MCF 10A (cell line): ENCODE measurements around the gene MOBP. TPM values are rescaled to one million over a fixed set of nuclear protein-coding genes. Genes with fewer than 3 reads are reported as not detected.

Experiments
- BruUV-seq: library from RNA; stranded (reverse); fragments of 400-500 nt; replicated peaks from 2 replicates; lab custom pipeline; 2021; lab: Mats Ljungman, UMichigan
- CTCF ChIA-PET: fragments of 300-600 bp; sonication (Branson Sonifier 250); formaldehyde crosslinking; extraction: SDS; loops from one replicate; lab custom pipeline; 2021; ENCODE audit warnings: antibody characterized with exemption, inconsistent platforms; lab: Yijun Ruan, JAX
- POLR2A ChIA-PET: fragments of 300-600, 350-650 bp; sonication (Branson Sonifier 250); formaldehyde crosslinking; extraction: SDS; loops from one replicate; lab custom pipeline; 2020; ENCODE audit warnings: antibody characterized with exemption, inconsistent platforms; lab: Yijun Ruan, JAX
- DNase-seq: peaks from one replicate; pipeline ENCODE4 v3.0.0-alpha.2; 2018; ENCODE audit not compliant: unreplicated experiment
- H3K27ac Mint-ChIP-seq: one replicate; pipeline ENCODE4 v1.8.0; 2022; ENCODE audit warnings: mild to moderate bottlenecking, low read depth, mixed read lengths; ENCODE audit not compliant: unreplicated experiment
- H3K27me3 Mint-ChIP-seq: one replicate; pipeline ENCODE4 v1.8.0; 2022; ENCODE audit warnings: mixed read lengths; ENCODE audit not compliant: insufficient read depth, unreplicated experiment
- H3K36me3 Mint-ChIP-seq: one replicate; pipeline ENCODE4 v1.8.0; 2022; ENCODE audit warnings: mild to moderate bottlenecking, moderate library complexity, mixed read lengths; ENCODE audit not compliant: insufficient read depth, unreplicated experiment
- H3K4me1 Mint-ChIP-seq: one replicate; pipeline ENCODE4 v1.8.0; 2022; ENCODE audit warnings: mixed read lengths; ENCODE audit not compliant: insufficient read depth, unreplicated experiment
- H3K4me3 Mint-ChIP-seq: one replicate; pipeline ENCODE4 v1.8.0; 2022; ENCODE audit warnings: mild to moderate bottlenecking, moderate library complexity, mixed read lengths; ENCODE audit not compliant: unreplicated experiment
- H3K9me3 Mint-ChIP-seq: one replicate; pipeline ENCODE4 v1.8.0; 2022; ENCODE audit warnings: mixed read lengths; ENCODE audit not compliant: unreplicated experiment
- CTCF ChIP-seq: fragments of 200-600 bp; IDR thresholded peaks from one replicate; pipeline ENCODE4 v1.8.0; 2022; ENCODE audit warnings: antibody characterized with exemption, mild to moderate bottlenecking; ENCODE audit not compliant: unreplicated experiment
- intact Hi-C: fragments of 100-400 bp; cut with micrococcal nuclease; formaldehyde crosslinking; loops from 2 replicates; pipeline ENCODE4 v1.14.1; 2022
- total RNA-seq: library from RNA; stranded (reverse); gene quantifications from 2 replicates; pipeline ENCODE4 v1.2.3, GENCODE V29; 2022

MOBP gene
- total RNA-seq, 1 experiment from 2014 or later: 0.21 TPM

- no peaks in the 10 kb centered on the region for H3K36me3 Mint-ChIP-seq
- ChIA-PET POLR2A (interaction anchor here (1.6 kb wide), 1 partner anchor 27 kb away, joined by 3 read pairs; no protein-coding TSS in a partner anchor), CTCF (interaction anchor here (0.5 to 1.4 kb wide), 8 partner anchors 10 to 280 kb away, joined by 3 to 6 read pairs (median 3); no protein-coding TSS in a partner anchor)
- intact Hi-C loops: no loop called here
- no peaks in the 10 kb centered on the region for H3K9me3 Mint-ChIP-seq
- TF ChIP-seq CTCF: no peak
- H3K4me1 Mint-ChIP-seq: peaks cover 17% of the 10 kb centered on the region
- no peak overlapping the region for H3K27ac Mint-ChIP-seq
- H3K4me3 Mint-ChIP-seq: no peak overlapping the region
- DNase-seq: no peak
- BruUV-seq: no TSS peak
- no peaks in the 10 kb centered on the region for H3K27me3 Mint-ChIP-seq
Measured at GRCh38 chr3:39435006-39435748, 32.3 kb upstream of the MOBP start.

- Mint-ChIP-seq H3K27me3 (no peaks in the 10 kb centered on the region), H3K36me3 (no peaks in the 10 kb centered on the region), H3K4me1 (peaks cover 13% of the 10 kb centered on the region), H3K27ac (no peak overlapping the region), H3K4me3 (no peak overlapping the region), H3K9me3 (no peaks in the 10 kb centered on the region)
- intact Hi-C loops: no loop called here
- ChIA-PET POLR2A (no interaction called here), CTCF (interaction anchor here (0.8 to 2.3 kb wide), 3 partner anchors 9 to 60 kb away, joined by 3 to 15 read pairs (median 9); no protein-coding TSS in a partner anchor)
- no peak for TF ChIP-seq CTCF
- no peak for DNase-seq
- no TSS peak for BruUV-seq
Measured at GRCh38 chr3:39438880-39439279, 28.6 kb upstream of the MOBP start.

- ChIA-PET CTCF (interaction anchor here (0.6 to 2.3 kb wide), 3 partner anchors 7 to 752 kb away, joined by 3 to 15 read pairs (median 9); no protein-coding TSS in a partner anchor), POLR2A (interaction anchor here (1.6 kb wide), 1 partner anchor 8 kb away, joined by 5 read pairs; no protein-coding TSS in a partner anchor)
- DNase-seq: no peak
- Mint-ChIP-seq H3K4me3 (no peak overlapping the region), H3K9me3 (no peaks in the 10 kb centered on the region), H3K27me3 (no peaks in the 10 kb centered on the region), H3K36me3 (no peaks in the 10 kb centered on the region), H3K4me1 (no peaks in the 10 kb centered on the region), H3K27ac (no peak overlapping the region)
- intact Hi-C loops: no loop called here
- BruUV-seq: no TSS peak
- no peak for TF ChIP-seq CTCF
Measured at GRCh38 chr3:39440316-39440715, 27.2 kb upstream of the MOBP start.

- no peaks in the 10 kb centered on the region for H3K9me3 Mint-ChIP-seq
- BruUV-seq: no TSS peak
- no peak overlapping the region for H3K4me3 Mint-ChIP-seq
- H3K36me3 Mint-ChIP-seq: no peaks in the 10 kb centered on the region
- TF ChIP-seq CTCF: no peak
- CTCF ChIA-PET: no interaction called here
- intact Hi-C loops: no loop called here
- POLR2A ChIA-PET: interaction anchor here (1.1 kb wide), 1 partner anchor 35 kb away, joined by 3 read pairs; no protein-coding TSS in a partner anchor
- H3K27me3 Mint-ChIP-seq: no peaks in the 10 kb centered on the region
- no peak for DNase-seq
- H3K4me1 Mint-ChIP-seq: peaks cover 7% of the 10 kb centered on the region
- no peak overlapping the region for H3K27ac Mint-ChIP-seq
Measured at GRCh38 chr3:39443530-39443929, 23.9 kb upstream of the MOBP start.
